ENCODE measurements around the gene TRIOBP. TPM values are rescaled to one million over a fixed set of nuclear protein-coding genes. Genes with fewer than 3 reads are reported as not detected.

Gene TRIOBP
- total RNA-seq, 1 donor from 2014 or later: 40.6 TPM

DNA sequence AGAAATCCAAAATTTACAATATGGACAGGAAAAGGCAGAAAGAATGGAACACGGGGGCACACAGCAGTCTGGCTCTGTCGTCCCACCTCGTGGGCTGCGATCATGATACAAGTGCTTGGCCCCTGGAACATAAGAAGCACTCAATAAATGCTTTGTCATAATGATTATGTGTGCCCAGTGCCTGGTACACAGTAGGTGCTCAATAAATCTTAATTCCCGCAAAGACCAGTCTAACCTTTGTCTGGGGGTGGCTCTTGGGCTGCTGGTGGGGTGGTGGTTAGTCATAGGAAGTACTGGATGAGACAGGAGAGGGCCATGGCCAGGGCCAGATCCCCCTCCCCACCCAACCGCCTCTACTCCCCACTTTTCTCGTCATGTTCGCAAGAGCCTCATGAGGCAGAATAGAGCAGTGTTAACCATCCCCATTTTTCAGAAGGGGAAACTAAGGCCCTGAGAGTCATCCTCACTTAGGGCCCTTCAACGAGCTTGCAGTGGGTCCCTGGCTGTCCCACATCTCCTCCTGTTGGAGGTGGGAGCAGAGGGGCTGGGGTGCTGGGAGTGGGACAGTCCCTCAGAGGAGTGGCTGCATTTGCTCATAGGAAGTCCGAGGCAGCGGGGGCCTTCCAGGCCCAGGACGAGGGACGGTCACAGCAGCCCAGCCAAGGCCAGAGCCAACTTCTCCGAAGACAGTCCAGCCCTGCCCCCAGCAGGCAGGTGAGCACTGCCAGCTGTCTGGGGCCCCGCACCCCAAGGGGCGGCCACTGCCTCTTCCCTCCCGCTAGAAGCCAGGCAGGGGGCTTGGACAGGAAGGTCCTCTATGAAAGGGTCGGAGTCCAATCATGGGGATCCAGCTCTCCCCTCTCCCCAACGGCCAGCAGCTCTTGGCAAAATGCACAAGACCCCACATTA is 36.1 kb downstream of the TRIOBP start:
- H3K27ac Mint-ChIP-seq (ENCODE audit: unreplicated experiment): no peak overlapping the region
- no peaks in the 10 kb centered on the region for H3K27me3 Mint-ChIP-seq (ENCODE audit: low read depth, unreplicated experiment)
- H3K79me2 ChIP-seq (ENCODE audit: insufficient read depth, low read length): no peaks in the 10 kb centered on the region
- no peaks in the 10 kb centered on the region for H3K9me3 Mint-ChIP-seq (ENCODE audit: unreplicated experiment)
- H3K27ac ChIP-seq (ENCODE audit: low read depth, low read length): no peak overlapping the region
- peaks cover 1% of the 10 kb centered on the region for H3K36me3 Mint-ChIP-seq (ENCODE audit: low read depth, unreplicated experiment)
- DNase-seq (ENCODE audit: low read depth) (no peak), FAIRE-seq (no peak)
- no peak overlapping the region for H3K4me3 Mint-ChIP-seq (ENCODE audit: unreplicated experiment)
- no peak overlapping the region for H3K9ac ChIP-seq (ENCODE audit: low read length)
- H3K4me1 ChIP-seq (ENCODE audit: insufficient read depth, low read length): no peaks in the 10 kb centered on the region
- TF ChIP-seq EZH2 (IDR thresholded peaks at IDR 0.05; ENCODE audit: insufficient read depth, low read length): no peak
- TF ChIP-seq, protein P1, sequence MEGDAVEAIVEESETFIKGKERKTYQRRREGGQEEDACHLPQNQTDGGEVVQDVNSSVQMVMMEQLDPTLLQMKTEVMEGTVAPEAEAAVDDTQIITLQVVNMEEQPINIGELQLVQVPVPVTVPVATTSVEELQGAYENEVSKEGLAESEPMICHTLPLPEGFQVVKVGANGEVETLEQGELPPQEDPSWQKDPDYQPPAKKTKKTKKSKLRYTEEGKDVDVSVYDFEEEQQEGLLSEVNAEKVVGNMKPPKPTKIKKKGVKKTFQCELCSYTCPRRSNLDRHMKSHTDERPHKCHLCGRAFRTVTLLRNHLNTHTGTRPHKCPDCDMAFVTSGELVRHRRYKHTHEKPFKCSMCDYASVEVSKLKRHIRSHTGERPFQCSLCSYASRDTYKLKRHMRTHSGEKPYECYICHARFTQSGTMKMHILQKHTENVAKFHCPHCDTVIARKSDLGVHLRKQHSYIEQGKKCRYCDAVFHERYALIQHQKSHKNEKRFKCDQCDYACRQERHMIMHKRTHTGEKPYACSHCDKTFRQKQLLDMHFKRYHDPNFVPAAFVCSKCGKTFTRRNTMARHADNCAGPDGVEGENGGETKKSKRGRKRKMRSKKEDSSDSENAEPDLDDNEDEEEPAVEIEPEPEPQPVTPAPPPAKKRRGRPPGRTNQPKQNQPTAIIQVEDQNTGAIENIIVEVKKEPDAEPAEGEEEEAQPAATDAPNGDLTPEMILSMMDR (IDR thresholded peaks at IDR 0.05; ENCODE audit: insufficient read depth, low read depth, low read length): no peak
- no peaks in the 10 kb centered on the region for H3K27me3 ChIP-seq (ENCODE audit: insufficient read depth, low read length)
- H4K20me1 ChIP-seq (ENCODE audit: insufficient read depth, low read length): no peaks in the 10 kb centered on the region
- H3K4me1 Mint-ChIP-seq (ENCODE audit: low read depth, unreplicated experiment): no peaks in the 10 kb centered on the region
- H2AFZ ChIP-seq (ENCODE audit: low read depth, low read length): no peak overlapping the region
- no peaks in the 10 kb centered on the region for H3K9me3 ChIP-seq (ENCODE audit: insufficient read depth, low read depth, low read length)
- H3K4me2 ChIP-seq (ENCODE audit: low read length): no peak overlapping the region
- no peaks in the 10 kb centered on the region for H3K36me3 ChIP-seq (ENCODE audit: insufficient read depth, low read length)
- H3K4me3 ChIP-seq (ENCODE audit: insufficient read depth, low read depth, low read length): no peak overlapping the region

DNA sequence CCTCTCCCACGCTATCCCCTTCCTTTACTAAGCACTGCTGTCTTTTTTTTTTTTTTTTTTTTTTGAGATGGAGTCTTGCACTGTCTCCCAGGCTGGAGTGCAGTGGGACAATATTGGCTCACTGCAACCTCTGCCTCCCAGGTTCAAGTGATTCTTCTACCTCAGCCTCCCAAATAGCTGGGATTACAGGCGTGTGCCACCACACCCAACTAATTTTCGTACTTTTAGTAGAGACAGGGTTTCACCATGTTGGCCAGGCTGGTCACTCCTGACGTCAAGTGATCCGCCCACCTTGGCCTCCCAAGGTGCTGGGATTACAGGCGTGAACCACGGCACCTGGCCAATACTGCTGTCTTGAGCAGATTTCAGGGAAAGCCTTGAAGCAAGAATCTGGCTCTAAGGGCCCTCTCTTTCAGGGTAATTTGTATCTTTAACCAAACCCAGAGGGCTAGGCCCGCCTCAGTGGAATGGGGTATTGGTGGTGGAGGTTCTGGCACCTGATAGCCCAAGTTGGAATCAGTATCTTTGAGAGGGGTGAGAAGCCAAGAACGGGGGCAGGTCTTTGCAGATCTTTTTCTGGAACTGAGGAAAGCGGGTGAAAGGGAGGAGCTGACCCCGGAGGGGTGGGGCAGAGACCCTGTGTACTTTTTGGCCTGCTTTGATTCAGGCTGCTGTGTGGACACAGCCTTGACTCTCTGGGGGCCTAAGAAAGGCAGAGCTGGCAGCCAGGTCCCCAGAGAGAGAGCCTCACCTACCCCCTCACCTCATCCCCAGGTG is 37.0 kb downstream of the TRIOBP start:
- H3K27me3 ChIP-seq (ENCODE audit: insufficient read depth, low read length): no peaks in the 10 kb centered on the region
- H3K9ac ChIP-seq (ENCODE audit: low read length): no peak overlapping the region
- H3K4me3 Mint-ChIP-seq (ENCODE audit: unreplicated experiment): no peak overlapping the region
- H3K27me3 Mint-ChIP-seq (ENCODE audit: low read depth, unreplicated experiment): peaks cover 3% of the 10 kb centered on the region
- peaks cover 4% of the 10 kb centered on the region for H3K4me1 Mint-ChIP-seq (ENCODE audit: low read depth, unreplicated experiment)
- H3K27ac Mint-ChIP-seq (ENCODE audit: unreplicated experiment): no peak overlapping the region
- H2AFZ ChIP-seq (ENCODE audit: low read depth, low read length): no peak overlapping the region
- no peaks in the 10 kb centered on the region for H3K4me1 ChIP-seq (ENCODE audit: insufficient read depth, low read length)
- no peaks in the 10 kb centered on the region for H3K9me3 ChIP-seq (ENCODE audit: insufficient read depth, low read depth, low read length)
- FAIRE-seq (no peak), DNase-seq (ENCODE audit: low read depth) (no peak)
- TF ChIP-seq, protein P1 (IDR thresholded peaks at IDR 0.05; ENCODE audit: insufficient read depth, low read depth, low read length): no peak
- TF ChIP-seq EZH2 (IDR thresholded peaks at IDR 0.05; ENCODE audit: insufficient read depth, low read length): no peak
- H3K79me2 ChIP-seq (ENCODE audit: insufficient read depth, low read length): no peaks in the 10 kb centered on the region
- no peak overlapping the region for H3K4me3 ChIP-seq (ENCODE audit: insufficient read depth, low read depth, low read length)
- peaks cover 1% of the 10 kb centered on the region for H3K36me3 Mint-ChIP-seq (ENCODE audit: low read depth, unreplicated experiment)
- peaks cover 2% of the 10 kb centered on the region for H3K9me3 Mint-ChIP-seq (ENCODE audit: unreplicated experiment)
- H4K20me1 ChIP-seq (ENCODE audit: insufficient read depth, low read length): no peaks in the 10 kb centered on the region
- H3K27ac ChIP-seq (ENCODE audit: low read depth, low read length): no peak overlapping the region
- H3K36me3 ChIP-seq (ENCODE audit: insufficient read depth, low read length): no peaks in the 10 kb centered on the region
- H3K4me2 ChIP-seq (ENCODE audit: low read length): no peak overlapping the region

Data from astrocyte (in vitro differentiated cells and primary cell).